GM12864 (cell line): ENCODE data around the gene CFL1.
A peak's percentile ranks its signal among the peaks of the same experiment; 100 is the strongest.

ENCODE experiments used
- DNase-seq: peaks from one replicate; pipeline ENCODE4 v3.0.0-alpha.2; 2011; ENCODE audit warnings: low read depth
- H3K4me3 ChIP-seq: 2 replicates; pipeline ENCODE4 v1.5.1; 2011; ENCODE audit warnings: mild to moderate bottlenecking, low read depth, low read length, control low read depth
- CTCF ChIP-seq: IDR thresholded peaks from 2 replicates; pipeline ENCODE4 v1.5.1; 2011; ENCODE audit warnings: low read depth, mild to moderate bottlenecking, moderate library complexity, low read length, control low read depth, inconsistent platforms; ENCODE audit errors: missing control alignments

The CFL1 gene

GRCh38 chr11:65857853-65858680 is at the start of gene CFL1:
CFL1 (minus strand) TSS chr11:65858180; CDS start chr11:65858099, 81 bp downstream.
- TF ChIP-seq CTCF: no peak
- peak; percentile 90 for DNase-seq
- peak within 1 kb of the TSS; percentile 83 for H3K4me3 ChIP-seq

GRCh38 chr11:65906602-65907001 is 48.6 kb upstream of the CFL1 start:
- TF ChIP-seq CTCF: no peak
- DNase-seq: no peak
- H3K4me3 ChIP-seq: no peak overlapping the region

GRCh38 chr11:65903715-65904114 is 45.7 kb upstream of the CFL1 start:
- no peak for TF ChIP-seq CTCF
- H3K4me3 ChIP-seq: no peak overlapping the region
- no peak for DNase-seq

- no peak for DNase-seq
- no peak overlapping the region for H3K4me3 ChIP-seq
- no peak for TF ChIP-seq CTCF
Measured at GRCh38 chr11:65903068-65903481, 45.1 kb upstream of the CFL1 start.

- no peak for TF ChIP-seq CTCF
- no peak for DNase-seq
- no peak overlapping the region; the same call in 1 of the 2 replicates for H3K4me3 ChIP-seq
Measured at GRCh38 chr11:65900899-65901180, 42.9 kb upstream of the CFL1 start.

- peak; percentile 57 for DNase-seq
- no peak for TF ChIP-seq CTCF
- H3K4me3 ChIP-seq: peak within 1 kb of the TSS; percentile 56
Measured at GRCh38 chr11:65900125-65900898, 42.3 kb upstream of the CFL1 start, which contains the start of gene FOSL1. FOSL1 (minus strand) TSS chr11:65900388; CDS start chr11:65900339, 49 bp downstream.
